WTC11 (cell line): ENCODE measurements around the gene SOX15. TPM values are rescaled to one million over a fixed set of nuclear protein-coding genes. Genes with fewer than 3 reads are reported as not detected.
A peak's percentile ranks its signal among the peaks of the same experiment; 100 is the strongest.

ENCODE experiments used
- ATAC-seq: fragments of 200-7000 bp; cut with Tn5 transposase; 2 replicates; pipeline ENCODE4 v1.10.0; 2021; ENCODE audit warnings: mild to moderate bottlenecking, moderate library complexity
- CTCF ChIA-PET: fragments of 300-600 bp; sonication (Branson Sonifier 250); formaldehyde crosslinking; loops from one replicate; lab custom pipeline; 2021; ENCODE audit warnings: antibody characterized with exemption; lab: Charles Lee
- POLR2A ChIA-PET: fragments of 350-600 bp; sonication (Branson Sonifier 250); formaldehyde crosslinking; loops from one replicate; lab custom pipeline; 2021; ENCODE audit warnings: antibody characterized with exemption; lab: Charles Lee
- DNase-seq: peaks from one replicate; pipeline ENCODE4 v3.0.0; 2021; ENCODE audit warnings: low spot score
- H3K27ac Mint-ChIP-seq: 2 replicates; pipeline ENCODE4 v1.8.0; 2021; ENCODE audit warnings: mixed read lengths
- H3K27me3 Mint-ChIP-seq: 2 replicates; pipeline ENCODE4 v1.8.0; 2021; ENCODE audit warnings: low read depth, mild to moderate bottlenecking, moderate library complexity, mixed read lengths
- H3K36me3 Mint-ChIP-seq: 2 replicates; pipeline ENCODE4 v1.8.0; 2021; ENCODE audit warnings: mixed read lengths
- H3K4me1 Mint-ChIP-seq: 2 replicates; pipeline ENCODE4 v1.8.0; 2022; ENCODE audit warnings: mixed read lengths
- H3K4me3 Mint-ChIP-seq: 2 replicates; pipeline ENCODE4 v1.8.0; 2021; ENCODE audit warnings: mild to moderate bottlenecking, moderate library complexity, mixed read lengths
- H3K9me3 Mint-ChIP-seq: 2 replicates; pipeline ENCODE4 v1.8.0; 2021; ENCODE audit warnings: mixed read lengths
- E2F4 ChIP-seq: sonication (generic); formaldehyde crosslinking; IDR thresholded peaks from 2 replicates; pipeline ENCODE4 v1.8.1; 2022; ENCODE audit warnings: low read depth, mild to moderate bottlenecking, moderate library complexity, missing genetic modification reagents, borderline replicate concordance
- ESRRA ChIP-seq: sonication (generic); formaldehyde crosslinking; IDR thresholded peaks from 2 replicates; pipeline ENCODE4 v1.8.1; 2022; ENCODE audit warnings: mild to moderate bottlenecking, missing genetic modification reagents, borderline replicate concordance
- FOXK1 ChIP-seq: sonication (generic); formaldehyde crosslinking; IDR thresholded peaks from 2 replicates; pipeline ENCODE4 v1.8.0; 2022; ENCODE audit warnings: mild to moderate bottlenecking, moderate library complexity, missing genetic modification reagents
- HMGXB4 ChIP-seq: sonication (generic); formaldehyde crosslinking; IDR thresholded peaks from 2 replicates; pipeline ENCODE4 v1.8.1; 2023; ENCODE audit warnings: mild to moderate bottlenecking, moderate library complexity, missing genetic modification reagents
- JAZF1 ChIP-seq: fragments of 250-450 bp; sonication (Bioruptor Pico); IDR thresholded peaks from 2 replicates; pipeline ENCODE4 v1.9.0; 2021; ENCODE audit warnings: moderate library complexity, mild to moderate bottlenecking, inconsistent platforms
- JUN ChIP-seq: sonication (generic); formaldehyde crosslinking; IDR thresholded peaks from 2 replicates; pipeline ENCODE4 v1.8.0; 2023; ENCODE audit warnings: mild to moderate bottlenecking, missing genetic modification reagents
- NFYB ChIP-seq: sonication (generic); formaldehyde crosslinking; conservative IDR thresholded peaks from 2 replicates; pipeline ENCODE4 v1.8.0; 2022; ENCODE audit warnings: low read depth, missing genetic modification reagents
- NR1H2 ChIP-seq: sonication (generic); formaldehyde crosslinking; IDR thresholded peaks from 2 replicates; pipeline ENCODE4 v1.9.0; 2021; ENCODE audit warnings: mild to moderate bottlenecking, moderate library complexity, missing genetic modification reagents
- NR2C2 ChIP-seq: sonication (generic); formaldehyde crosslinking; IDR thresholded peaks from 2 replicates; pipeline ENCODE4 v1.8.0; 2022; ENCODE audit warnings: mild to moderate bottlenecking, missing genetic modification reagents
- SOX15 ChIP-seq: fragments of 250-450 bp; sonication (Bioruptor Pico); IDR thresholded peaks from 2 replicates; pipeline ENCODE4 v1.9.0; 2021; ENCODE audit warnings: mild to moderate bottlenecking
- TEAD1 ChIP-seq: sonication (generic); formaldehyde crosslinking; IDR thresholded peaks from 2 replicates; pipeline ENCODE4 v1.8.0; 2022; ENCODE audit warnings: mild to moderate bottlenecking, missing genetic modification reagents
- TEAD4 ChIP-seq: sonication (generic); formaldehyde crosslinking; IDR thresholded peaks from 2 replicates; pipeline ENCODE4 v1.8.0; 2022; ENCODE audit warnings: mild to moderate bottlenecking, missing genetic modification reagents
- TP53 ChIP-seq: sonication (generic); formaldehyde crosslinking; IDR thresholded peaks from 2 replicates; pipeline ENCODE4 v1.8.1; 2023; ENCODE audit warnings: mild to moderate bottlenecking, missing genetic modification reagents
- USF1 ChIP-seq: sonication (generic); formaldehyde crosslinking; IDR thresholded peaks from 2 replicates; pipeline ENCODE4 v1.8.0; 2022; ENCODE audit warnings: mild to moderate bottlenecking, missing genetic modification reagents
- ZMAT4 ChIP-seq: fragments of 250-450 bp; sonication (Bioruptor Pico); IDR thresholded peaks from 2 replicates; pipeline ENCODE4 v1.9.0; 2021; ENCODE audit warnings: mild to moderate bottlenecking
- ZNF219 ChIP-seq: sonication (generic); formaldehyde crosslinking; IDR thresholded peaks from 2 replicates; pipeline ENCODE4 v1.8.0; 2023; ENCODE audit warnings: missing genetic modification reagents, mild to moderate bottlenecking, borderline replicate concordance
- ZNF281 ChIP-seq: sonication (generic); formaldehyde crosslinking; IDR thresholded peaks from 2 replicates; pipeline ENCODE4 v1.8.0; 2023; ENCODE audit warnings: mild to moderate bottlenecking, missing genetic modification reagents
- total RNA-seq: library from RNA; stranded (reverse); gene quantifications from 3 replicates; pipeline ENCODE4 v1.2.3, GENCODE V29; 2021

The SOX15 gene
- total RNA-seq, 1 experiment from 2014 or later = 19.9 TPM

GRCh38 chr17:7548585-7549400 is 41.1 kb downstream of the SOX15 start, which contains the start of gene TNFSF12:
Gene TNFSF12, plus strand, starts transcription at chr17:7549058. Its CDS starts 96 bp downstream, at chr17:7549154.
- POLR2A ChIA-PET = interaction anchor here (0.6 to 1.5 kb wide), 3 partner anchors 12 to 267 kb away, joined by 3 to 6 read pairs (median 4); partner anchors contain the start of gene SLC2A4

GRCh38 chr17:7544911-7545310 is 45.0 kb downstream of the SOX15 start:
- H3K27ac Mint-ChIP-seq = no peak overlapping the region
- ChIA-PET CTCF (interaction anchor here (2.4 kb wide), 1 partner anchor 15 kb away, joined by 13 read pairs; no protein-coding TSS in a partner anchor), POLR2A (no interaction called here)
- H3K4me3 Mint-ChIP-seq = no peak overlapping the region
- peaks cover 31% of the 10 kb centered on the region for H3K27me3 Mint-ChIP-seq
- no peak for TF ChIP-seq NR2C2 (CRISPR knock-in tag)
- no peak for TF ChIP-seq ZMAT4
- TF ChIP-seq NFYB = no peak
- no peak for TF ChIP-seq ZNF219 (CRISPR knock-in tag)
- no peak for TF ChIP-seq TEAD1 (CRISPR knock-in tag)
- TF ChIP-seq ZNF281 (CRISPR knock-in tag) = no peak
- TF ChIP-seq SOX15 (CRISPR knock-in tag) = no peak
- TF ChIP-seq JUN = no peak
- ATAC-seq (no peak), DNase-seq (no peak)
- no peaks in the 10 kb centered on the region for H3K9me3 Mint-ChIP-seq
- peaks cover 6% of the 10 kb centered on the region for H3K4me1 Mint-ChIP-seq
- no peaks in the 10 kb centered on the region for H3K36me3 Mint-ChIP-seq

More at GRCh38 chr17:7548585-7549400, 41.1 kb downstream of the SOX15 start, which contains the start of gene TNFSF12:
- ATAC-seq = peak; percentile 74
- Mint-ChIP-seq H3K4me3 (peak within 1 kb of the TSS; percentile 77), H3K9me3 (no peaks in the 10 kb centered on the region), H3K27me3 (peaks cover 12% of the 10 kb centered on the region), H3K27ac (peak within 1 kb of the TSS; percentile 37; the same call in 1 of the 2 replicates), H3K36me3 (no peaks in the 10 kb centered on the region), H3K4me1 (peaks cover 6% of the 10 kb centered on the region)
- CTCF ChIA-PET = interaction anchor here (1.3 to 2.0 kb wide), 5 partner anchors 8 to 33 kb away, joined by 4 to 19 read pairs (median 6); partner anchors contain the start of gene TNFSF13
- peak; percentile 67 for DNase-seq
- TF ChIP-seq TEAD4 (CRISPR knock-in tag) = 0 out of 2 replicates have a peak, but pooled peaks have one; percentile 18
- TF ChIP-seq TP53 = 0 out of 2 replicates have a peak, but pooled peaks have one; percentile 17
- TF ChIP-seq FOXK1 (CRISPR knock-in tag) = 0 out of 2 replicates have a peak, but pooled peaks have one; percentile 56
- TF ChIP-seq JAZF1 (CRISPR knock-in tag) = no peak
- TF ChIP-seq HMGXB4 (CRISPR knock-in tag) = peak; percentile 44; the same call in 1 of the 2 replicates
- 0 out of 2 replicates have a peak, but pooled peaks have one; percentile 16 for TF ChIP-seq USF1

GRCh38 chr17:7541074-7541621 is 48.7 kb downstream of the SOX15 start:
- no peak for ATAC-seq
- Mint-ChIP-seq H3K4me3 (no peak overlapping the region), H3K27ac (no peak overlapping the region), H3K36me3 (no peaks in the 10 kb centered on the region), H3K27me3 (peaks cover 32% of the 10 kb centered on the region), H3K9me3 (peaks cover 13% of the 10 kb centered on the region), H3K4me1 (no peaks in the 10 kb centered on the region)
- DNase-seq = no peak
- ChIA-PET POLR2A (interaction anchor here (0.6 kb wide), 1 partner anchor 13 kb away, joined by 5 read pairs; no protein-coding TSS in a partner anchor), CTCF (interaction anchor here (1.5 kb wide), 1 partner anchor 19 kb away, joined by 5 read pairs; no protein-coding TSS in a partner anchor)
- no peak for TF ChIP-seq ESRRA (CRISPR knock-in tag)
- no peak for TF ChIP-seq TEAD4 (CRISPR knock-in tag)
- TF ChIP-seq NR1H2 = no peak
- no peak for TF ChIP-seq E2F4 (CRISPR knock-in tag)
